Measurements from ENCODE around the gene TSPO. TPM values are rescaled to one million over a fixed set of nuclear protein-coding genes. Genes with fewer than 3 reads are reported as not detected.

Gene TSPO
- total and polyA plus RNA-seq, 2 of the 8 experiments (the other 6 are each of a cell fraction or from before 2014, with no cell fraction given), result 19.9 to 51.5 TPM

GRCh38 chr22:43172191-43172590 lies 20.8 kb downstream of the TSPO start:
- no peak overlapping the region for H3K23ac ChIP-seq (ENCODE audit: insufficient read length)
- whole genome bisulfite sequencing, 2 experiments (ENCODE audit: extremely low coverage in 1 of 2, insufficient coverage in 1 of 2, insufficient read length in 1 of 2, insufficient replicate concordance in 2 of 2, low coverage in 1 of 2, low lambda C conversion rate in 2 of 2, missing lambda C conversion rate in 1 of 2), result 94% methylated on average over 19 of the region's 19 CpGs; no CpG with 5 or more reads in 1 of the 2 experiments
- H2BK15ac ChIP-seq (ENCODE audit: low read length), result no peak overlapping the region
- H3K14ac ChIP-seq (ENCODE audit: insufficient read length), result no peak overlapping the region
- H3K36me3 ChIP-seq (ENCODE audit: control insufficient read depth in 2 of 4, insufficient read depth in 4 of 4, low read length in 3 of 4), result peaks cover 31 to 69% (median 64%) of the 10 kb centered on the region in 4 experiments
- no peak overlapping the region for H2BK12ac ChIP-seq (ENCODE audit: low read depth, low read length)
- CTCF ChIA-PET (ENCODE audit: partially characterized antibody), result interaction anchor here (0.7 to 1.1 kb wide), 2 partner anchors 13 to 174 kb away, joined by 3 read pairs; no protein-coding TSS in a partner anchor
- no peak overlapping the region for H3K27ac ChIP-seq (ENCODE audit: low read depth, low read length)
- H4K91ac ChIP-seq (replicated peaks; ENCODE audit: insufficient read length, low read length), result no peak overlapping the region
- H3K79me1 ChIP-seq (ENCODE audit: low read depth, low read length), result no peaks in the 10 kb centered on the region
- H2BK20ac ChIP-seq (ENCODE audit: low read length), result no peak overlapping the region
- FAIRE-seq, result no peak
- H3K56ac ChIP-seq (replicated peaks; ENCODE audit: insufficient read length, low read depth, low read length), result no peak overlapping the region
- no peak overlapping the region for H2BK120ac ChIP-seq (replicated peaks; ENCODE audit: low read depth, low read length)
- no peak overlapping the region for H2AFZ ChIP-seq (ENCODE audit: low read length)
- no peak overlapping the region for H4K8ac ChIP-seq (ENCODE audit: extremely low read depth, insufficient read depth, low read length)
- H3K4me3 ChIP-seq (ENCODE audit: extremely low read depth in 1 of 4, insufficient read depth in 2 of 4, low read depth in 3 of 4, low read length in 4 of 4), result no peak overlapping the region
- POLR2A ChIA-PET (ENCODE audit: partially characterized antibody), result interaction anchor here (0.6 to 1.9 kb wide), 5 partner anchors 8 to 55 kb away, joined by 3 to 5 read pairs (median 4); no protein-coding TSS in a partner anchor
- no peak overlapping the region for H4K5ac ChIP-seq (ENCODE audit: insufficient read length, low read depth, low read length)
- no peaks in the 10 kb centered on the region for H3K27me3 ChIP-seq (replicated peaks in 1 of 4; ENCODE audit: control insufficient read depth in 3 of 4, extremely low read depth in 1 of 4, insufficient read depth in 3 of 4, low read length in 3 of 4)
- H3K18ac ChIP-seq (ENCODE audit: extremely low read depth, low read length), result no peak overlapping the region
- no peaks in the 10 kb centered on the region for H3K9me3 ChIP-seq (ENCODE audit: insufficient read depth in 2 of 2, low read depth in 1 of 2, low read length in 1 of 2)
- no peak for DNase-seq (ENCODE audit: low read depth in 1 of 2, low spot score in 2 of 2)
- H3K4ac ChIP-seq (replicated peaks; ENCODE audit: insufficient read length, low read depth, low read length), result no peak overlapping the region
- H3K4me2 ChIP-seq (ENCODE audit: insufficient read depth in 1 of 2, low read depth in 2 of 2, low read length in 2 of 2), result no peak overlapping the region
- H3K79me2 ChIP-seq (ENCODE audit: control insufficient read depth in 1 of 2, insufficient read depth in 2 of 2, low read length in 2 of 2), result no peaks in the 10 kb centered on the region
- no peaks in the 10 kb centered on the region for H3K4me1 ChIP-seq (replicated peaks in 1 of 4; ENCODE audit: control insufficient read depth in 3 of 4, insufficient read depth in 4 of 4, low read length in 3 of 4)
- H3K9ac ChIP-seq (replicated peaks in 1 of 4; ENCODE audit: extremely low read depth in 1 of 4, low read depth in 3 of 4, low read length in 3 of 4), result no peak overlapping the region
- TF ChIP-seq KDM4A (IDR thresholded peaks at IDR 0.05; ENCODE audit: low read depth, low read length, severe bottlenecking) (no peak), SAP30 (IDR thresholded peaks at IDR 0.05; ENCODE audit: insufficient read depth, insufficient replicate concordance, low read length) (no peak), SIRT6 (IDR thresholded peaks at IDR 0.05; ENCODE audit: low read length) (no peak), SUZ12 (IDR thresholded peaks at IDR 0.05; ENCODE audit: low read length) (no peak), TAF1 (IDR thresholded peaks at IDR 0.05; ENCODE audit: low read depth, low read length) (no peak)
- peaks cover 7 to 14% of the 10 kb centered on the region in 2 experiments for H4K20me1 ChIP-seq (replicated peaks in 1 of 2; ENCODE audit: control insufficient read depth in 1 of 2, insufficient read depth in 2 of 2, low read length in 2 of 2)
- H3K23me2 ChIP-seq (ENCODE audit: low read depth, low read length), result no peaks in the 10 kb centered on the region
- H2BK5ac ChIP-seq (ENCODE audit: low read depth, low read length), result no peak overlapping the region
- H2AK5ac ChIP-seq (ENCODE audit: low read depth, low read length), result no peak overlapping the region

Measured in H1 (cell line).